NCI-H1105 treated with DMSO at 0.1 percent for 48 hours (cell line): ENCODE results near the gene CCDC182.

Source experiments
- DNase-seq: peaks from one replicate; lab custom pipeline; 2025; lab: John Stamatoyannopoulos, UW

Gene CCDC182

DNA sequence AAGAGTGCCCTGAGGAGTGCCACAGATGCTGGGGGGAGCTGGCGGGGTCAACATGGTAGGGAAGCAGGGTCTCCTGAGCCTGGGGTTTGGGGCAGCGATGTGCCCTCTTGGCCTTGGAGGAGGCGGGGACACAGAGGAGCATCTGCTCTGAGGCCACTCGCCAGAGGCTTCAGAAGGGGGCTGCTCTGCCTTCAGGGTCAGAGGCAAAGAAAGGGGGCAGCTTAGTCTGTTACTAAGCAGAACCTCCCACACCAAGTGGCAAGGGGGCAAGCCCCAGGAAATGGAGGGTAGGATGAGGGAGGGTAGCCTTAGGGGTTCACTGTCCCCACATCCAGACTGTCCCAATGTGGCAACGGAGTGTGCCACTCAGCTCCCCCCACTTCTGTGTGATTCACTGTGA lies 18.3 kb downstream of the CCDC182 start:
- DNase-seq = no peak

DNA sequence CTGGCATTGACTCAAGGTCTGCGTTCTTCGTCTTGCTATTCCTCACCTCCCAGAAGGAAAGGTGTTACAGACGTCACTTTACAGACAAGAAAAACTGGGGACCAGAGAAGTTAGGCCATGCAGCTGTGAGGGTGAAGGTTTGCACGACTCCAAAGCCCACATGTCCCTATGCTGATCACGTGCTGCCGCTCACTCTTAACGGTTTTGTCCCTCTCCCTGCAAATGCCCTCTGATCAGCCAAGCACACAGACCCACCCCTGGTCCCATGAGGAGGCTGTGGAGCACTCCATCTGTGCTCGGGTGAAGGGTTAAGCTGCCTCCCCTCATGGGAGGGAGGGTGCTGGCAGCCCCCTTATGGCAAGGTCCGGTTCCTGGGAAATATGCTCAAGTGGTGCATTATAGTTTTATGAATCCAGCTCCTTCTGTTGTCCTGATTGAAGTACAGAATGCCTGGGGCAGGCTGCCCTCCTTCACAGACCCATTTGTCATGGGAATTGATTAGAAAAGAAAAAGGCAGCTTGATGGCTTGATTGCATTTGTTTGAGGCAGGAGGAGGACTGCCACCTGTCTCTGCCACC lies 18.8 kb downstream of the CCDC182 start:
- DNase-seq = no peak

GRCh38 chr17:57724729-57725125 lies 20.4 kb downstream of the CCDC182 start:
- DNase-seq = no peak

DNA sequence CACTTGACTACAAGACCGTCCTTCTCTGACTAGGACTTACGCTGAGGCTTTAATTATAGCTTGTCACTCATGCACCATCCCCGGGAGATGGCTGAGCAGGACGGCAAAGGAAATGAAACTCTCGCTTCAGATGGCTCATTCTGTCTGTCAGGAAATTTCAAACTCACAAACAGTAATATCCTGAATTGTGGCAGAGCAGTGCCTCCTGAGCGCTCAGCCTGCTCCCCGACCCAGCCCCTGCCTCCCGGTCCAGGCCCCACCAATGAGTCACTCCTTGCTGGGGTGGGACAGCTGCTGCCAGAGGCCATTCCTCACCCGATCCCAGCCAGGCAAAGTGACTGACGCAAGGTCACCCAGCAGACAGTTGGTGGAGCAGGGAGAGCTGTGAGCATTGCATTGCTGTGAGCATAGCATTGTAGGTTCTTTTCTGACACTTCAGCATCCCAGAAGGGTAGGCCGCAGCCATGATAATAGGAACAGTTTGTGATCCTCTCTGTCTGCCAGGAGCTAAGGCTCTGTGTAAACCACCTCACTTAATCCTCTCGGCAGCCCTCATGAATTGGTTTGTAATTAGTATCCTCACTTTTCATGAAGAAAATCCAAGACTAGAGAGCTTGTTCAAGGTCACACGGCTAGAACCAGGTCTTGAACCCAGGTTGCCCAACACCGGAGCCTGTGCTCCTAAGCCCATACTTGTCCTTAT lies 20.9 kb downstream of the CCDC182 start:
- DNase-seq = no peak

DNA sequence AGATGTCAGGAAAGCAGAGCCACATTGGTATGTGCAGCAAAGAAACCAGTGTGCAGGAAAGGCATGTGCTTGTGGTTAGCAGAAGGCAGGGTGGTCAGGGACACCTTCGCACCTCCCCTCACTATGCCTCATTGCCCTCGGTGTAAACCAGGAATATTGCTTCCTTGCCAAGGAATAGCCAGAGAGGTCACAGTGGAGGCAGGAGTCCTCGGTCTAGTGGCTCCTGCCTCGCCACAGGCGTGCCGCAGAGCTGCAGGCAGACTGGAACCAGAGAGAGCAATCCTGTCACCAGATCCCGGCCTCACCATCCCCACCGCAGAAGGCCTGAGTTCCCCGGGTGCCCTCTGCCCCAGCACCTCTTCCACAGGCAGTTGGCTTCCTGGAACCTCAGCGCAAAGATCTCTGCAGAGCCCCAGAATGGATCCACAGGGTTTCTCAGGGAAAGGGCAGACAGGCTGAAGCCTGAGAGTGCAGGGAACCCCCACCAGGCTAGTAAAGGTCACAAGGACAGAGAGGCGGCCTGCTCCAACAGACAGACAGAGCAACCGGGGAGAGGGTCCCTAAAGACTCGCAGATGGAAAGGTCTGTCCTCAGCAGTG lies 21.6 kb downstream of the CCDC182 start:
- no peak for DNase-seq

- DNase-seq = no peak
Observed at GRCh38 chr17:57722704-57723043, 22.4 kb downstream of the CCDC182 start.

DNA sequence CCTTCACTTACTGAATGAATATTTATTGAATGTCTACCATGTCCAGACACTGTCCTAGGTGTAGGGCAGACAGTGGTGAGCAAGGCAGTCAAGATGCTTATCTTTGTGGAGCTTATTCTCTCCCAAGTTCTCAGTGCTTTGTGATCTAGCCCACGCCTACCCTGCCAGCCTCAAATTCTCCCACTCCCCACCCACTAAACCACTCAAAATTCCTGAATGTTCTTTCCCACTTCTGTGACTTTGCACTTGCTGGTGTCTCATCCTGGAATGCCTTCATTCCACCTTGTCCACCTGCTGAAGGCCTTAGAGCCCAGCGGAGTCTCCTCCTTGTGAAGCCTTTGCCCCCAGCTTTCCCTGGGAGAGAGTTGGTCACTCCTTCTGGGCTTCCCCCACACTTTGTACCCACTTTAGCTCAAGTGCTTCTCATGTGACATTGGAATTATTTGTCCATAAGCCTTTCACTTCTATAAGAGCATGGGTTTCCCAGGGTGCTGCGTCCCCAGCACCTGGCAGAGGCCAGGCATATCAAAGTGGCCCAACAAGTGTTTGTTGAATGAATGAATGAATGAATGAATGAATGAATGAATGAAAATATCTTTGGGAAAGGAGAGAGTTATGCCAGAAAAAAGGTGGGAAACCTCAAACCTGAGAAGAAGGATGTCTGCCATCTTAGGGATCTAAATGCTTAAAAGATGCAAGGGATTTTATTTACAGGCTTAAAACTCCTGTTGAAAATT lies 23.0 kb downstream of the CCDC182 start:
- DNase-seq = no peak

DNA sequence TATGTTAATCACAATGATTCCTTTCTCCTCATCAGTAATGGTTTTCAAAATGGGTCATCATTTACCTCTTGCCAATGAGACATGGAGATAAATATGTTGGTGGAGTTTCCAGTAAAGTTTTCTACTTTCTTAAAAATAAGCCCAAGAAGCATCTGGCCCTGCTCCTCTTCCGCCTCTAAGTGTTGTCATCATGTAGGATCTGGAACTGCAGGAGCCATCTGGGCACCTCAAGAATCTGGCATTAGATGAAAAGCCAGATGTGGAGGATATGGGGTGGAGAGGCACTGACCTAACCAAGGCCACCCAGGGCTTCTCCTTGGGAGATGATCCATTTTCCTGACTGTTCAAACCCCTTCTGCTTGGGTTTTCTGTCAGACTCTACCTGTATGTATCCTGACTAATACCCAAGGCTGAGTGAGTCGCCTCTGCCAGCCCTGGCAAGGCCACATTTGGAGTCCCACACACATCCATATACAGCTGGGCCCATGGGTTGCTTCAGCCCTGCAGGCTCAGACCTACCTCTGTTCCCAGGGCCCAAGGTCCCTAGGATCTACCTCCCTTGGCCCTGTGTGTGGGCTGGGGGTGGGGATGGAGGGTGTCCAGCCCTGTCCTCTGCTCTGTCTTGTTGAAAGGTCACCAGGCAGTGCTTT lies 24.6 kb downstream of the CCDC182 start:
- DNase-seq = no peak

DNA sequence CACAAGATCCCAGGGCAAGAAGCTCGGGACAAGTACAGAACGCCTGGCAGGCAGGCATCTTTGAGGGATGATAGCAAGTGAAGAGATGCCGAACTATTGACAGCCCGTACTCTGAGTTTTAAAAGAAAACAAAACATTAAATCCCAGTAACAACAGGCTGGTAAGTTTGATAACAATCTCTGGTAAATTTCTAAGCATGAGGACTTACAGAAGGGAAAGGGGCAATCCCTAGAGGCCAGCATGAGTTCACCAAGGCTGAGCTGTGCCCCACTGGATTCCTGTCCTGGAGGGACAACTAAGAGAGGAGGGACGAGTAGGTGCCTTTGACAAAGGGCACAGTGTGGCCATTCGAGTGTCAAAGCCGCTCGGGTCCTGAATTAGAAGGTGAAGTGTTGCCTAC lies 26.2 kb downstream of the CCDC182 start:
- DNase-seq = no peak

DNA sequence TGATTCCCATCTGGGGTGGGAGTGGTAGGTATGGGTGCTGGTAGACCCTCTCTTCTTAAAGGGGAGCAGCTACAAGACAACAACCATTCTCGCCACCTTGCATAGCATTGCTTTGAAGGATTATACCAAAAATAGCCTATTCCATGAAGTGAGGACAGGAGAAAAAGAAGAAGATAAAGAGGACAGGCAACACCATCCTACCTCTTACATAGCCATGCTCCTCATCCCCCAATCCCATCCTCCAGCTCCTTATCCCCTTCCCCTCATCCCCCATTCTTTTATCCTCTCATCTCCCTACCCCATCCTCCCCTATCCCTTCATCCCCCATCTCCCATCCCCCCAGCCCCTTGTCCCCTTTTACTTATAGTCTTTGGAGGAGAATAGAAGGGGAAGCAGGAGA lies 29.1 kb downstream of the CCDC182 start:
- no peak for DNase-seq

GRCh38 chr17:57714665-57715180 lies 30.4 kb downstream of the CCDC182 start:
- no peak for DNase-seq

DNA sequence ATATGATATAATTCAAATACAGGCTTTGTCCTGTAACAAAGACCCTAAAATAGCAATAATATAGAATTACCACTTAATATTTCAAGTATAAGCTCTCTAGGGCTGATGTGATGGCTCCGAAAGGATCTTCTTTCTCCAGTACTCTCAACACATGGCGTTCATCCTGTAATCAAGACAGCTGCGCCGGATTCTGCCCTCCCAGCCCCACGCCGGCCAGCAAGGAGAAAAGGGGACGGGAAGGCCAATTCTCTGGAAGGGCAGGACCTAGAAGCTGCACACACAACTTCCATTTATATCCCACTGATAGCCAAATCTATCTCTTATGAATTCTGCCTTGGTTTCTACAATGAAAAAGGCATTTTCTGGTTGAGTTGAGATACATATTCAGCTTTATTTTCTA lies 32.0 kb downstream of the CCDC182 start:
- no peak for DNase-seq

- no peak for DNase-seq
Observed at GRCh38 chr17:57708410-57708809, 36.7 kb downstream of the CCDC182 start.

- DNase-seq = no peak
Observed at GRCh38 chr17:57707892-57708291, 37.2 kb downstream of the CCDC182 start.

DNA sequence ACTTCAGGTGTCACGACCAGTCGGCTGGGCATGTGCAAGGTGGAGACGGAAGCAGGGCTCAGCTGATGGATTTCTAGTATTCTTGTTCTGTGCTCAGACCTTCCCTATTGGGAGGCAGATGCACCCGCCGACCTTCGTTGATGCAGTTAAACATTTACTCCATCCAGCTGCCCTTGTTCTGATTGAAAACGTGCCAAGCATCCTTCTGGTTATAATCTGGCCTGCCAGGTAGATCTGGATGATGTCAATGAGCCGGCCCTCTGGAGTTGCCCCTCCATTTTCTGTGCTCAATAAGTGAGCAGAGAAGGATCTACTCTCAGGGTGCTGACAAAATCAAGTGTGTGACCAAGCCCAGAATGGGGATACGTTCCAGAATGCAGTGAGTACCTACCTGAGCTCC lies 38.3 kb downstream of the CCDC182 start:
- DNase-seq = peak; percentile 16

DNA sequence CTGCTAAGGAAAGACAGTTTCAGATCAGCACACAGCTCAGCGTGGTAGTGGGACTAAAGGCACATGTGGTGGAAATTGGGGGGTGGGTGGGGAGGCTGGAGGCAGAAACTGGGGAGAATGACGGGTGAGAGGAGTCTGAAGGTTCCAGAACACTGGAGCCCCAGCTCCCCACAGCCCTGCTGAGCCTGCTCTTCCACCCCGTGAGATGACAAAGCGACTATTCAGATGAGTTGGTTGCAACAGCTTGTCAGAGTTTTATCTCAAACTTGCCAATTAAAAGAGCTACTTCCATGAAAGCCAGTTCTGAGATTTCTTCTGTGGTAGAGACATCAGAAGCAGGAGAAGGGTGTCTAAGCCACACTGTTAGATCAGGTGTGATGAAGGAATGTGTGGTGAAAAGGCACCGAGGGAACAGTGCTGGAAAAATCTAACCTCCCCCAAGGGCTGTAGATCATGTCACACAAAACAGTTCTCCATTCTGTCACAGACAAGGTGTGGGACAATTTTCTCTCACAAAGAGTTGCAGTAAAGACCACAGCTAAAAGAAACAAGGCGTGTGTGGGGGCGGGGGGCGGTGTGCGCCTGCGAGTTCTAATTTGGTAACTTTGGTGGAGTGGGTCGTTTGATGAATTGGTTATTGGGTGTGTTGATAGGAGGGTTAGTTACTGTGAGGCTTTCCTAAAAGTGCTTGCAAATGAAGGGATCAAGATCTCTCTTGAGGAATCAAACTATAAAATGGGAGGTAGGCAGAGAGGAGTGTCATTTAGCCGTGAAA lies 39.0 kb downstream of the CCDC182 start:
- DNase-seq = no peak

DNA sequence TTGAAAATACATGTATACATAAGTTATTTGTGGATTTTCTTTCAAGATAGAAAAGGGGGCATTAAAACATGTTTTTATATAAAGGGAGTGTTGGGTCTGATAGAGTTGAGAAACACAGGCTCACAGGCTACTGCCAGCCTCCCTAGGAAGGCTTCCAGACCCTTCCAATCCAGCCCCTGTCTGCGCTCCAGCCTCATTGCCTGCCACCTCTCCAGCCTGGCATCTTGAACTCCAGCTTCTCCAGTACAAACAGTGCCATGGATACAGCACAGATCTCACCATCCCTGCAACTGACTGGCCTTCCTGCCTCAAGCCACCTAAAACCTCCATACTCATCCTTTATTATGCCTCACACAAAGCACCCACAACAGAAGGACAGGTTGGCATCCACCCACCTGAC lies 40.7 kb downstream of the CCDC182 start:
- no peak for DNase-seq

- no peak for DNase-seq
Observed at GRCh38 chr17:57703273-57703672, 41.8 kb downstream of the CCDC182 start.

DNA sequence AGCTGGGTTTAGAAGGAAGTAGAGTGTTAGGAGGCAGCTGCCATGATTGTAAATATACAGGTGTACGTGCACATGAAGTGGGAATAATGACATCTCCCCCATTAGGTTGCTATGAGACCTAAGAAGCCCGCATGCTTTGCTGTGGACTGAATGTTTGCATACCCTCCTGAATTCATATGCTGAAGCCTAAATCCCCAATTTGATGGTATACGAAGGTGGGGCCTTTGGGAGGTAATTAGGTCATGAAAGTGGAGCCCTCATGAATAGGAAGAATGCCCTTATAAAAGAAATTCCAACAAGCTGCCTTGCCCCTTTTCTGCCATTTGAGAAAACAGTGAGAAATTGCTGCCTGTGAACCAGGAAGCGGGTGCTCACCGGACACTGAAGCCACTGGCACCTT lies 44.0 kb downstream of the CCDC182 start:
- DNase-seq = no peak

- DNase-seq = no peak
Observed at GRCh38 chr17:57699751-57700219, 45.3 kb downstream of the CCDC182 start.

DNA sequence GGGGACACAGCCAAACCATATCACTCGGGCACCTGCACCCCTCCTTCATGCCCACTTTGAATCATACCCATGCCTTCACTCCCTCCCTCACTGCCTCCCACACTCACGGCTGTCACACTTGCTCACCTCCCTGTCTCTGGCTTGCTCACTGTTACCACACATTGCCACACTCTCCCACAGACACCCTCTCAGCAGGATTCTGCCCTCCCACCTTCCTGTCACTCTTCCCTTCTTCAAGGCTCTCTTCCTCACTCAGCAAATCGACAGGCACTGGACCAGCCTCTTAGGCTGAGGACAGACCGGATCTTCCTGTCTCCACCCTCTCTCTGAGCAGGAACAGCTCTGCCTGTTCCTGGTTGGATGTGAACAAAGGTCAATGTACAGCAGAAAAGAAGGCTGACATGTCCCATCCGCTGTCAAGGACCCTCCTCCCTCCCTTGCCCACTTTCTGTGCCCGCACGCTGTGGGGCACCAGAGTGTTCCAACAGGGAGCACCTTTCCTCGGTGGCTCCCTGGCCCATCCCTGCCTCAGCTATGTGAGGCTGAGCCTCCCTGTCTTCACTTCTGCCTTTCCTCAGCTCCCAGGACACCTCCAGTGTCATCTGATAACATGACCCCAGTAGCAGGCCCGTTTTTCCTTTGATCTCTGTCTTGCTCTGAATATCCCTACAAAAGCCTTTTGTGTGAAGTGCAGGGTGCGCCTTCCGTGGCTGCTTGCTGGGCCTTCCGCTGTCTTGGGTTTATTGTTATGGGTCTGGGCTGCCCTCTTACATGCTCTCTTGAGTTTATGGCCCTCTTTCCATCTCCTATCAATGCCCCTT lies 47.0 kb downstream of the CCDC182 start:
- DNase-seq = no peak
